HCT116 (cell line): ENCODE data around the gene ATP5F1E.

ENCODE experiments used
- EZH2 ChIP-seq: fragments of 200-600 bp; sonication (generic); IDR thresholded peaks from 2 replicates; pipeline ENCODE4 v1.6.1; 2017; ENCODE audit warnings: antibody characterized with exemption, mixed run types
- POLR2A ChIP-seq: IDR thresholded peaks from 2 replicates; pipeline ENCODE4 v1.7.0; 2011; ENCODE audit warnings: borderline replicate concordance; ENCODE audit not compliant: insufficient read depth, insufficient read length; ENCODE audit errors: extremely low read depth
- TF ChIP-seq, protein P1 (sequence below): IDR thresholded peaks from 2 replicates; pipeline ENCODE4 v1.6.1; 2011; ENCODE audit warnings: mild to moderate bottlenecking, low read length, moderate library complexity; ENCODE audit not compliant: insufficient replicate concordance; ENCODE audit errors: extremely low read depth
- TF ChIP-seq, protein P2 (sequence below), 3 experiments: fragments of 200-600 bp in 1 of 3; sonication (generic) in 1 of 3; IDR thresholded peaks in 2 of 3; conservative IDR thresholded peaks in 1 of 3; 2 replicates each; pipeline ENCODE4 v1.5.1; 2012 to 2017; ENCODE audit warnings: low read depth in 2 of 3, low read length in 2 of 3, antibody characterized with exemption in 1 of 3, borderline replicate concordance in 1 of 3, control low read depth in 1 of 3, mild to moderate bottlenecking in 1 of 3, mixed read lengths in 1 of 3, mixed run types in 1 of 3, moderate library complexity in 1 of 3; ENCODE audit not compliant: insufficient read depth in 1 of 3

DNA sequence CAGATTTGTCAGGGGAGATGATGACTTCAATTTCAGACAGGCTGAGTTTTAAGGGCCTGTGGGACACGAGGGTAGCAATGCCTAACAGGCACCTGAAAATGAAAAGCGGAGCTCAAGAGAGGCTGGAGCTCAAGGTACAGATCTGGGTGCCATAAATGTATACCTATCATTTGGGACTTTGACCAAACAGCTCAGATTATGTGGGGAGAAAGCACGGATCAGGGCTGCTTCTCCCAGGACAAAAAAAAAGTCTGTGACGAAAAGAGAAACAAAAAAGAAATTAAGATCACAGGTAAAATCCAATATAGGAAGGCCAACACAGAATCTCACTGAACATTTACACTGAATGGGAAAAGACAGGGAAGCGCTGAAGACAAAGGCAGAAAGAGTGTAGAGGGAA is 8.5 kb upstream of the ATP5F1E start:
- TF ChIP-seq EZH2 (no peak), POLR2A (no peak)
- TF ChIP-seq, protein P1, sequence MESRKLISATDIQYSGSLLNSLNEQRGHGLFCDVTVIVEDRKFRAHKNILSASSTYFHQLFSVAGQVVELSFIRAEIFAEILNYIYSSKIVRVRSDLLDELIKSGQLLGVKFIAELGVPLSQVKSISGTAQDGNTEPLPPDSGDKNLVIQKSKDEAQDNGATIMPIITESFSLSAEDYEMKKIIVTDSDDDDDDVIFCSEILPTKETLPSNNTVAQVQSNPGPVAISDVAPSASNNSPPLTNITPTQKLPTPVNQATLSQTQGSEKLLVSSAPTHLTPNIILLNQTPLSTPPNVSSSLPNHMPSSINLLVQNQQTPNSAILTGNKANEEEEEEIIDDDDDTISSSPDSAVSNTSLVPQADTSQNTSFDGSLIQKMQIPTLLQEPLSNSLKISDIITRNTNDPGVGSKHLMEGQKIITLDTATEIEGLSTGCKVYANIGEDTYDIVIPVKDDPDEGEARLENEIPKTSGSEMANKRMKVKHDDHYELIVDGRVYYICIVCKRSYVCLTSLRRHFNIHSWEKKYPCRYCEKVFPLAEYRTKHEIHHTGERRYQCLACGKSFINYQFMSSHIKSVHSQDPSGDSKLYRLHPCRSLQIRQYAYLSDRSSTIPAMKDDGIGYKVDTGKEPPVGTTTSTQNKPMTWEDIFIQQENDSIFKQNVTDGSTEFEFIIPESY: no peak
- TF ChIP-seq, protein P2, sequence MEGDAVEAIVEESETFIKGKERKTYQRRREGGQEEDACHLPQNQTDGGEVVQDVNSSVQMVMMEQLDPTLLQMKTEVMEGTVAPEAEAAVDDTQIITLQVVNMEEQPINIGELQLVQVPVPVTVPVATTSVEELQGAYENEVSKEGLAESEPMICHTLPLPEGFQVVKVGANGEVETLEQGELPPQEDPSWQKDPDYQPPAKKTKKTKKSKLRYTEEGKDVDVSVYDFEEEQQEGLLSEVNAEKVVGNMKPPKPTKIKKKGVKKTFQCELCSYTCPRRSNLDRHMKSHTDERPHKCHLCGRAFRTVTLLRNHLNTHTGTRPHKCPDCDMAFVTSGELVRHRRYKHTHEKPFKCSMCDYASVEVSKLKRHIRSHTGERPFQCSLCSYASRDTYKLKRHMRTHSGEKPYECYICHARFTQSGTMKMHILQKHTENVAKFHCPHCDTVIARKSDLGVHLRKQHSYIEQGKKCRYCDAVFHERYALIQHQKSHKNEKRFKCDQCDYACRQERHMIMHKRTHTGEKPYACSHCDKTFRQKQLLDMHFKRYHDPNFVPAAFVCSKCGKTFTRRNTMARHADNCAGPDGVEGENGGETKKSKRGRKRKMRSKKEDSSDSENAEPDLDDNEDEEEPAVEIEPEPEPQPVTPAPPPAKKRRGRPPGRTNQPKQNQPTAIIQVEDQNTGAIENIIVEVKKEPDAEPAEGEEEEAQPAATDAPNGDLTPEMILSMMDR (IDR thresholded peaks at IDR 0.05 in 2 of 3, conservative IDR thresholded peaks at IDR 0.05 in 1 of 3; ENCODE audit: borderline replicate concordance in 1 of 3, insufficient read depth in 1 of 3, low read depth in 2 of 3, low read length in 2 of 3): no peak
